SK-N-SH (cell line): Measurements from ENCODE around the gene TSPAN14. TPM values are rescaled to one million over a fixed set of nuclear protein-coding genes. Genes with fewer than 3 reads are reported as not detected.

Experiments
- CTCF ChIA-PET: fragments of 300-600, 350-600 bp; formaldehyde crosslinking; extraction: SDS; loops from one replicate; lab custom pipeline; 2021; lab: Yijun Ruan, JAX
- POLR2A ChIA-PET: fragments of 350-600 bp; sonication (Branson Sonifier 250); formaldehyde crosslinking; extraction: SDS; loops from one replicate; lab custom pipeline; 2020; ENCODE audit warnings: antibody characterized with exemption, inconsistent platforms; lab: Yijun Ruan, JAX
- DNase-seq: peaks from one replicate; pipeline ENCODE4 v3.0.0; 2012
- H2AFZ ChIP-seq: fragments of 200-600 bp; sonication (generic); 2 replicates; pipeline ENCODE4 v1.8.1; 2016; ENCODE audit warnings: antibody characterized with exemption, mild to moderate bottlenecking, low read depth
- H3F3A ChIP-seq: fragments of 200-600 bp; sonication (generic); replicated peaks from 2 replicates; pipeline ENCODE3; 2016; ENCODE audit warnings: antibody characterized with exemption, mild to moderate bottlenecking; ENCODE audit not compliant: insufficient read depth
- H3K27ac ChIP-seq, 2 experiments: fragments of 200-500 bp in 1 of 2; fragments of 200-600 bp in 1 of 2; sonication (Bioruptor generic) in 1 of 2; sonication (generic), shearing (Covaris generic) in 1 of 2; 2 replicates each; pipeline versions ENCODE4 v1.5.1 to v1.6.1; 2014 to 2016; ENCODE audit warnings: low read depth in 2 of 2, inconsistent platforms in 1 of 2, low read length in 1 of 2, mild to moderate bottlenecking in 1 of 2, mixed read lengths in 1 of 2
- H3K27me3 ChIP-seq: fragments of 200-600 bp; sonication (generic), shearing (Covaris generic); 2 replicates; pipeline ENCODE4 v1.6.1; 2016; ENCODE audit warnings: mixed run types; ENCODE audit not compliant: insufficient read depth
- H3K36me3 ChIP-seq, 2 experiments: fragments of 200-500 bp in 1 of 2; fragments of 200-600 bp in 1 of 2; sonication (Bioruptor generic) in 1 of 2; sonication (generic) in 1 of 2; replicated peaks in 1 of 2; 2 replicates each; pipeline versions ENCODE3 to v1.5.1; 2014 to 2016; ENCODE audit warnings: low read length in 1 of 2, mild to moderate bottlenecking in 1 of 2; ENCODE audit not compliant: insufficient read depth in 2 of 2, control insufficient read depth in 1 of 2
- H3K4me1 ChIP-seq, 2 experiments: fragments of 200-500 bp in 1 of 2; fragments of 200-600 bp in 1 of 2; sonication (Bioruptor generic) in 1 of 2; sonication (generic), shearing (Covaris generic) in 1 of 2; 2 replicates each; pipeline versions ENCODE4 v1.5.1 to v1.6.1; 2014 to 2016; ENCODE audit warnings: low read depth in 1 of 2, low read length in 1 of 2, mixed run types in 1 of 2; ENCODE audit not compliant: insufficient read depth in 2 of 2, control insufficient read depth in 1 of 2
- H3K4me2 ChIP-seq: fragments of 200-600 bp; sonication (generic), shearing (Covaris generic); 2 replicates; pipeline ENCODE4 v1.6.1; 2017; ENCODE audit warnings: mixed run types
- H3K4me3 ChIP-seq, 2 experiments: fragments of 200-500 bp in 1 of 2; fragments of 200-600 bp in 1 of 2; sonication (Bioruptor generic) in 1 of 2; sonication (generic), shearing (Covaris generic) in 1 of 2; 2 replicates each; pipeline versions ENCODE4 v1.5.1 to v1.8.1; 2014 to 2016; ENCODE audit warnings: low read depth in 2 of 2, inconsistent platforms in 1 of 2, low read length in 1 of 2, mild to moderate bottlenecking in 1 of 2, mixed read lengths in 1 of 2, moderate library complexity in 1 of 2
- H3K79me2 ChIP-seq: fragments of 200-600 bp; sonication (generic); 2 replicates; pipeline ENCODE4 v1.8.1; 2017; ENCODE audit warnings: mild to moderate bottlenecking; ENCODE audit not compliant: insufficient read depth
- H3K9ac ChIP-seq: fragments of 200-600 bp; sonication (generic); 2 replicates; pipeline ENCODE4 v1.6.1; 2017; ENCODE audit warnings: mixed run types
- H3K9me2 ChIP-seq: fragments of 200-600 bp; sonication (generic); 2 replicates; pipeline ENCODE4 v1.6.1; 2017; ENCODE audit warnings: mixed run types
- H3K9me3 ChIP-seq: fragments of 200-600 bp; sonication (generic); 2 replicates; pipeline ENCODE4 v1.6.1; 2017; ENCODE audit warnings: mixed run types, mild to moderate bottlenecking, moderate library complexity
- H4K20me1 ChIP-seq: fragments of 200-600 bp; sonication (generic); 2 replicates; pipeline ENCODE4 v1.6.1; 2017; ENCODE audit warnings: mild to moderate bottlenecking, mixed run types; ENCODE audit not compliant: insufficient read depth
- FOSL2 ChIP-seq: IDR thresholded peaks from 2 replicates; pipeline ENCODE4 v1.4.0; 2012; ENCODE audit warnings: low read depth, mild to moderate bottlenecking, moderate library complexity, borderline replicate concordance
- GATA2 ChIP-seq: sonication (generic); formaldehyde crosslinking; IDR thresholded peaks from 2 replicates; pipeline ENCODE4 v1.5.0; 2020; ENCODE audit warnings: mild to moderate bottlenecking, missing genetic modification reagents
- IRF3 ChIP-seq: fragments of 150-350 bp; IDR thresholded peaks from 2 replicates; pipeline ENCODE4 v1.6.1; 2016; ENCODE audit warnings: mild to moderate bottlenecking, low read depth, low read length
- MAX ChIP-seq: IDR thresholded peaks from 2 replicates; pipeline ENCODE4 v1.4.0; 2012; ENCODE audit warnings: low read depth
- MXI1 ChIP-seq: IDR thresholded peaks from 2 replicates; pipeline ENCODE4 v1.6.1; 2012; ENCODE audit warnings: mild to moderate bottlenecking, low read depth, low read length, improper control_type of control experiment
- NFIC ChIP-seq: IDR thresholded peaks from 2 replicates; pipeline ENCODE4 v1.4.0; 2012; ENCODE audit warnings: borderline replicate concordance
- PBX3 ChIP-seq: IDR thresholded peaks from 2 replicates; pipeline ENCODE4; 2012
- RCOR1 ChIP-seq: fragments of 150-350 bp; IDR thresholded peaks from 2 replicates; pipeline ENCODE4 v1.6.1; 2017; ENCODE audit warnings: antibody characterized with exemption, low read length
- REST ChIP-seq: IDR thresholded peaks from 2 replicates; pipeline ENCODE4 v1.6.1; 2012; ENCODE audit warnings: mild to moderate bottlenecking, low read depth, low read length, moderate library complexity
- RXRA ChIP-seq: IDR thresholded peaks from 2 replicates; pipeline ENCODE4 v1.4.0; 2012; ENCODE audit warnings: low read depth, mild to moderate bottlenecking, borderline replicate concordance
- TAF1 ChIP-seq: IDR thresholded peaks from 2 replicates; pipeline ENCODE4 v1.6.1; 2012; ENCODE audit warnings: low read depth, mild to moderate bottlenecking, low read length, moderate library complexity, borderline replicate concordance
- TCF12 ChIP-seq: IDR thresholded peaks from 2 replicates; pipeline ENCODE4 v1.4.0; 2012
- TEAD4 ChIP-seq: IDR thresholded peaks from 2 replicates; pipeline ENCODE4 v1.4.0; 2012; ENCODE audit warnings: mild to moderate bottlenecking, borderline replicate concordance; ENCODE audit not compliant: insufficient read depth
- USF2 ChIP-seq: fragments of 150-350 bp; IDR thresholded peaks from 2 replicates; pipeline ENCODE4 v1.6.1; 2017; ENCODE audit warnings: antibody characterized with exemption, low read length, low read depth, borderline replicate concordance
- YY1 ChIP-seq: IDR thresholded peaks from 2 replicates; pipeline ENCODE4 v1.4.0; 2012; ENCODE audit warnings: low read depth, mild to moderate bottlenecking
- WGBS: methylation state at CpG from one replicate; pipeline ENCODE4 v1.1.6; 2017; ENCODE audit warnings: low lambda C conversion rate; 5-methylcytosine and 5-hydroxymethylcytosine counted together
- polyA plus RNA-seq, 3 experiments: library from polyadenylated mRNA; depleted of rRNA; stranded (reverse); fragments of >200 nt; gene quantifications; 2 replicates each; pipeline ENCODE4 v1.2.3, GENCODE V29; 2012

Gene TSPAN14
- polyA plus RNA-seq, 1 of the 3 experiments (the other 2 are of a cell fraction) = 78.1 TPM

GRCh38 chr10:80441831-80442230 lies 12.3 kb upstream of the TSPAN14 start:
- Histone ChIP-seq H3K9me2 (no peaks in the 10 kb centered on the region), H3K36me3 (no peaks in the 10 kb centered on the region), H3K27ac (no peak overlapping the region), H3K4me3 (no peak overlapping the region), H3K79me2 (no peaks in the 10 kb centered on the region), H4K20me1 (no peaks in the 10 kb centered on the region), H3K9me3 (no peaks in the 10 kb centered on the region), H3K9ac (no peak overlapping the region), H2AFZ (no peak overlapping the region), H3F3A (peaks cover 6% of the 10 kb centered on the region), H3K27me3 (no peaks in the 10 kb centered on the region), H3K4me1 (peaks cover 11 to 22% of the 10 kb centered on the region in 2 experiments; a peak in 3 of 4 replicates), H3K4me2 (no peak overlapping the region)
- ChIA-PET POLR2A (no interaction called here), CTCF (interaction anchor here (3.9 to 35.3 kb wide), 3 partner anchors 59 to 220 kb away, joined by 25 to 602 read pairs (median 73); no protein-coding TSS in a partner anchor)
- WGBS = 90% methylated on average over 8 of the region's 8 CpGs
- TF ChIP-seq TEAD4 (no peak), GATA2 (no peak), REST (no peak), TAF1 (no peak), USF2 (no peak), YY1 (no peak), FOSL2 (no peak), PBX3 (no peak), RCOR1 (no peak), MAX (no peak), TCF12 (no peak), IRF3 (no peak), MXI1 (no peak), RXRA (no peak), NFIC (no peak)
- no peak for DNase-seq
